Motor neuron (in vitro differentiated cells): ENCODE measurements around the gene PDE12. TPM values are rescaled to one million over a fixed set of nuclear protein-coding genes. Genes with fewer than 3 reads are reported as not detected.
"Not testable (repeated sequence)": the region's sequence is repeated elsewhere in the genome, so short reads cannot be mapped to it uniquely, and the experiment has no call there.

Source experiments
- ATAC-seq, 8 experiments: fragments of 200-7000 bp; cut with Tn5 transposase; replicated peaks in 6 of 8; 2 replicates each; pipeline ENCODE4 v1.8.0; 2021; ENCODE audit warnings: mild to moderate bottlenecking in 8 of 8, moderate library complexity in 8 of 8
- H3K27ac ChIP-seq, 2 donors: fragments of 250-450 bp; sonication (Bioruptor Pico); 2 replicates each; pipeline ENCODE4 v1.9.0; 2021; ENCODE audit warnings: antibody characterized with exemption in 2 of 2, mild to moderate bottlenecking in 2 of 2, moderate library complexity in 1 of 2
- H3K4me1 ChIP-seq, 2 donors: fragments of 250-450 bp; sonication (Bioruptor Pico); replicated peaks in 1 of 2; 2 replicates each; pipeline ENCODE4 v1.6.1; 2021; ENCODE audit warnings: antibody characterized with exemption in 2 of 2, mild to moderate bottlenecking in 2 of 2, moderate library complexity in 1 of 2
- H3K4me3 ChIP-seq, 5 donors: fragments of 250-450 bp; sonication (Bioruptor Pico); 2 replicates each; pipeline ENCODE4 v1.9.0; 2021; ENCODE audit warnings: antibody characterized with exemption in 5 of 5, mild to moderate bottlenecking in 5 of 5, moderate library complexity in 4 of 5
- WGBS, 10 experiments: fragments of 450-650 bp; shearing (Covaris generic); methylation state at CpG; one replicate each; pipeline ENCODE4 v1.0.0; 2022; 5-methylcytosine and 5-hydroxymethylcytosine counted together
- in situ Hi-C, 9 experiments: fragments of 400-800 bp; cut with MboI; loops; one replicate each; pipeline ENCODE4 v1.15.0; 2021; ENCODE audit warnings: low sequenced_read_pairs in 9 of 9, low pct_unique_long_range_greater_than_20kb in 2 of 9; ENCODE audit not compliant: unreplicated experiment in 9 of 9
- total RNA-seq, 8 experiments: library from RNA; unstranded; fragments of 300-600 nt; gene quantifications; 2 replicates each; pipeline versions ENCODE4 v1.2.3 to v1.2.4, GENCODE V29; 2022

PDE12 gene
- total RNA-seq, 8 experiments from 2014 or later, result 7.9 to 16.8 (median 11.3) TPM

DNA sequence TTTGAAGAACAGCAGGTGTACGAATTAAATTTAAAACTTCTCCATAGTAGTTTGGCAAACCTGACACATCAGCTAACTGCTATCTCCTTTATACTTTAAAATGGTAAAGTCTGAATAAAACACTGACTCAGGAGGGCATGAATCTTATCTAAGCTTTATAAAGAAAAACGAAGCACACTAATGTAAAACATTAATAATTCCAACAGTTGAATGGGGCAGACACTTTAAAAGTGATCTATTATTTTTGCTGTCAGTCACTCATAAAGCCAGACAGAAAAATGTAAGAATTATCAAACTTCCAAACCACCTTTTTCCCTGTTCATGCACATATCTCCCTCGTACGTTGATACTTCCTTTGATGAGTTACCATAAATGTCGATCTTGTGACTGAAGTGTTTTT lies 38.5 kb downstream of the PDE12 start:
- 0 to 86% (median 63%) methylated on average over 1 to 5 of the region's 5 CpGs for WGBS, 10 experiments
- H3K4me1 ChIP-seq, result peaks cover 8 to 16% of the 10 kb centered on the region in 2 donors
- no peak overlapping the region for H3K27ac ChIP-seq
- H3K4me3 ChIP-seq, result peak overlapping the region; percentile 48 to 88 (median 72)
- ATAC-seq, result no peak
- in situ Hi-C loops, result no loop called here

- Histone ChIP-seq H3K4me3 (peak overlapping the region; percentile 48 to 88 (median 72)), H3K4me1 (peaks cover 8 to 16% of the 10 kb centered on the region in 2 donors), H3K27ac (peak overlapping the region; percentile 98 to 100)
- ATAC-seq, result peak; percentile 0 to 25 (median 9)
- in situ Hi-C loops, result no loop called here
- 0 to 5% (median 0%) methylated on average over 1 to 11 of the region's 31 CpGs for WGBS, 10 experiments
These were observed 40.5 kb downstream of the PDE12 start for GRCh38 chr3:57596495-57597126.

GRCh38 chr3:57597127-57597923 lies 41.3 kb downstream of the PDE12 start, which contains the start of gene ARF4:
ARF4 (minus strand) TSS chr3:57597344; CDS start chr3:57597140, 204 bp downstream.
- H3K4me1 ChIP-seq, result peaks cover 8 to 16% of the 10 kb centered on the region in 2 donors
- H3K27ac ChIP-seq, result peak within 1 kb of the TSS; percentile 98 to 100
- H3K4me3 ChIP-seq, result peak within 1 kb of the TSS; percentile 48 to 88 (median 72)
- peak; percentile 69 to 94 (median 91) for ATAC-seq
- in situ Hi-C loops, result no loop called here
- 0 to 2% (median 0%) methylated on average over 3 to 26 of the region's 67 CpGs; no CpG with 5 or more reads in 4 of the 10 experiments for WGBS, 10 experiments

DNA sequence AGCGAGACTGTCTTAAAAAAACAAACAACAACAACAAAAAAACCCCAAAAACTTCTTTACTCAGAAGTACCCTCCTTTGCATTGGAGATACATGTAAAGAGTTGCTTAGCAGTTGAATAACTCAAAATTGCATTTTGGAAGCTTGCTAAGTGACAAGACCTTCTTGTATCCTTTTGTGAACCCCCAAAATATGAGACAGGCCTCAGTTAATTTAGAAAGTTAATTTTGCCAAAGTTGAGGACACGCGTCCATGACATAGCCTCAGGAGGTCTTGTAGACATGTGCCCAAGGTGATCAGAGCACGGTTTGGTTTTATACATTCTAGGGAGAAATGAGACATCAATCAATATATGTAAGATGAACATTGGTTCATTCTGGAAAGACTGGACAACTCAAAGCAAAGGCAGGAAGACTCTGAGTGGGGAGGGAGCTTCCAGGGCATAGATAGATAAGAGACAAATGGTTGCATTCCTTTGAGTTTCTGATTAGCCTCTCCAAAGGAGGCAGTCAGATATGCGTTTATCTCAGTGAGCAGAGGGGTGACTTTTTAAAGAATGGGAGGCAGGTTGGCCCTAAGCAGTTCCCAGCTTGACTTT lies 42.8 kb downstream of the PDE12 start:
- Histone ChIP-seq H3K4me1 (peaks cover 8 to 16% of the 10 kb centered on the region in 2 donors), H3K27ac (peak overlapping the region; percentile 90 to 95), H3K4me3 (peak overlapping the region; percentile 46 to 88 (median 49))
- ATAC-seq, result no peak
- WGBS, 10 experiments, result 20 to 100% (median 81%) methylated on average over 1 to 4 of the region's 5 CpGs
- in situ Hi-C loops, result no loop called here

DNA sequence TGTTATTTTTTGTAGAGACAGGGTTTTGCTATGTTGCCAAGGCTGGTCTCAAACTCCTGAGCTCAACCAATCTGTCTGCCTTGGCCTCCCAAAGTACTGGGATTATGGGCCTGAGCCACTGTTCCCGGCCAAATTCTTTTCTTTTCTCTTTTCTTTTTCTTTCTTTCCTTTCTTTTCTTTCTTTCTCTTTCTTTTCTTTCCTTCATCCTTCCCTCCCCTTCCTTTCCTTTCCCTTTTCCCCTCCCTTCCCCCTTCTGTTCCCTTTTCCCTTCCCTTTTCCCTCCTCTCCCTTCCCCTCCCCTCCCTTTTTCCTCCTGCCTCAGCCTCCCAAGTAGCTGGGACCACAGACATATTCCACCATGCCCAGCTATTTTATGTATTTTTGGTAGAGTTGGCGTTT lies 44.1 kb downstream of the PDE12 start:
- H3K27ac ChIP-seq, result no peak overlapping the region
- in situ Hi-C loops, result no loop called here
- H3K4me3 ChIP-seq, result no peak overlapping the region
- peaks cover 8 to 11% of the 10 kb centered on the region in 2 donors for H3K4me1 ChIP-seq
- ATAC-seq, result no peak
- 100% methylated on average over 1 of the region's 2 CpGs; no CpG with 5 or more reads in 7 of the 10 experiments for WGBS, 10 experiments

- in situ Hi-C loops, result no loop called here
- Histone ChIP-seq H3K27ac (no peak overlapping the region), H3K4me1 (no peaks in the 10 kb centered on the region), H3K4me3 (no peak overlapping the region)
- no peak for ATAC-seq
- 71 to 100% (median 85%) methylated on average over 1 to 2 of the region's 2 CpGs; no CpG with 5 or more reads in 3 of the 10 experiments for WGBS, 10 experiments
These were observed 48.9 kb downstream of the PDE12 start for GRCh38 chr3:57604971-57605370.

- no peak overlapping the region for H3K4me3 ChIP-seq
- no peaks in the 10 kb centered on the region for H3K4me1 ChIP-seq
- in situ Hi-C loops, result no loop called here
- no peak overlapping the region for H3K27ac ChIP-seq
- ATAC-seq, result no peak
These were observed 49.6 kb downstream of the PDE12 start for GRCh38 chr3:57605683-57606082.

GRCh38 chr3:57611870-57612269 lies 55.8 kb downstream of the PDE12 start:
- H3K27ac ChIP-seq, H3K4me3 ChIP-seq, in situ Hi-C loops, ATAC-seq, H3K4me1 ChIP-seq: not testable (repeated sequence)
- 80 to 100% (median 94%) methylated on average over 1 to 4 of the region's 5 CpGs; no CpG with 5 or more reads in 5 of the 10 experiments for WGBS, 10 experiments

- ATAC-seq, result no peak
- Histone ChIP-seq H3K4me3 (no peak overlapping the region), H3K27ac (no peak overlapping the region), H3K4me1 (no peaks in the 10 kb centered on the region)
- in situ Hi-C loops, result no loop called here
- 65 to 100% (median 74%) methylated on average over 1 to 3 of the region's 3 CpGs; no CpG with 5 or more reads in 2 of the 10 experiments for WGBS, 10 experiments
These were observed 60.2 kb downstream of the PDE12 start for GRCh38 chr3:57616233-57616632.

Other genes with a start within 250 kb of the PDE12 start
- 1 to 10 TPM in 3 of 8 experiments, under 1 TPM in 5; 0.21 to 6.6 (median 0.75) TPM for gene DNAH12, start 11.9 kb upstream of the PDE12 start, total RNA-seq
- gene ARF4, start 41.1 kb downstream of the PDE12 start, total RNA-seq, result 100 to 1,000 TPM; 198 to 802 (median 371) TPM
- gene DENND6A, start 136.8 kb downstream of the PDE12 start, total RNA-seq, result 10 to 100 TPM in 5 of 8 experiments, 1 to 10 TPM in 3; 7.2 to 24.7 (median 12.9) TPM
- gene SLMAP, start 200.0 kb downstream of the PDE12 start, total RNA-seq, result 100 to 1,000 TPM in 1 of 8 experiments, 10 to 100 TPM in 7; 21.5 to 137 (median 32.8) TPM